Ovary (tissue), 9 donors: ENCODE data around the gene HOXA5. TPM values are rescaled to one million over a fixed set of nuclear protein-coding genes. Genes with fewer than 3 reads are reported as not detected.

Experiments used
- DNase-seq, 5 donors: peaks; one replicate each; pipeline ENCODE4 v3.0.0-alpha.2; 2019 to 2020
- H3K27ac ChIP-seq, 2 donors: fragments of 200-600 bp; one replicate each; pipeline versions ENCODE4 v1.5.1 to v1.8.0; 2019 to 2022
- H3K27me3 ChIP-seq: fragments of 200-600 bp; one replicate; pipeline ENCODE4 v1.8.0; 2022
- H3K36me3 ChIP-seq: fragments of 200-600 bp; sonication (generic); one replicate; pipeline ENCODE4 v1.5.1; 2019
- H3K4me1 ChIP-seq: one replicate; pipeline ENCODE4 v1.8.1; 2013; ENCODE audit warnings: mild to moderate bottlenecking, moderate library complexity; ENCODE audit not compliant: insufficient read depth
- H3K4me3 ChIP-seq: fragments of 200-600 bp; sonication (generic); one replicate; pipeline ENCODE4 v1.5.1; 2017
- H3K9me3 ChIP-seq, 2 donors: fragments of 200-600 bp in 1 of 2; sonication (generic) in 1 of 2; one replicate each; pipeline versions ENCODE4 v1.5.1 to v1.8.1; 2013 to 2019; ENCODE audit warnings: mild to moderate bottlenecking in 1 of 2, moderate library complexity in 1 of 2
- EP300 ChIP-seq: sonication (generic); formaldehyde crosslinking; IDR thresholded peaks from one replicate; pipeline ENCODE4 v1.6.1; 2017; ENCODE audit warnings: antibody characterized with exemption
- POLR2A ChIP-seq: fragments of 450-650 bp; IDR thresholded peaks from one replicate; pipeline ENCODE4 v1.6.1; 2017; ENCODE audit warnings: antibody characterized with exemption, mild to moderate bottlenecking, moderate library complexity
- WGBS, 3 donors: extraction: QIAGEN DNeasy Blood & Tissue Kit in 1 of 3; methylation state at CpG; one replicate each; pipeline versions ENCODE4 v1.1.5 to v1.1.7; 2013 to 2017; 5-methylcytosine and 5-hydroxymethylcytosine counted together
- intact Hi-C, 4 donors: fragments of 100-400 bp; cut with DNase I; formaldehyde crosslinking; loops; one replicate each; pipeline versions ENCODE4 v1.11.0 to v1.15.1; 2022 to 2023
- polyA plus RNA-seq, 2 donors: library from polyadenylated mRNA; stranded (reverse); fragments of 200-250 nt in 1 of 2; fragments of 350-450 nt in 1 of 2; fragmentation: Illumina TruSeq in 1 of 2; extraction: RNeasy Lipid Tissue Mini Kit (QIAGEN cat#74804) in 1 of 2; gene quantifications; one replicate each; pipeline ENCODE4 v1.2.3, GENCODE V29; 2013 to 2014
- total RNA-seq, 7 donors: library from RNA; depleted of rRNA in 2 of 7; stranded (reverse); fragments of >200 nt in 2 of 7; fragmentation: NEBNext Ultra II Directional in 3 of 7; extraction: Animal tissue kit (Norgen Biotek cat#: 25700) in 3 of 7; gene quantifications; one replicate each; pipeline versions ENCODE4 v1.1.0 to v1.2.4, GENCODE V29; 2016 to 2023
- TF ChIP-seq, protein P1 (sequence below), 3 donors: fragments of 450-650 bp in 2 of 3; fragments of 200-600 bp in 1 of 3; IDR thresholded peaks; one replicate each; pipeline versions ENCODE4 v1.5.1 to v1.8.0; 2016 to 2022; ENCODE audit warnings: antibody characterized with exemption in 3 of 3, mild to moderate bottlenecking in 1 of 3
- donor health status: DM: no; HTN: no; CAD: no; lungs with moderate emphysema.
- donor health status: DM: no; HTN: no; CAD: no.
- donor health status: Bipolar disorder and iron deficiency.
- donor health status: DM: yes; HTN: yes; CAD: no.
- donor health status: DM: no; HTN: no; CAD: no.
- donor health status: DM: yes; HTN: yes; CAD: no.

The HOXA5 gene
- total and polyA plus RNA-seq, 9 donors = 0.40 to 29.6 (median 1.8) TPM

DNA sequence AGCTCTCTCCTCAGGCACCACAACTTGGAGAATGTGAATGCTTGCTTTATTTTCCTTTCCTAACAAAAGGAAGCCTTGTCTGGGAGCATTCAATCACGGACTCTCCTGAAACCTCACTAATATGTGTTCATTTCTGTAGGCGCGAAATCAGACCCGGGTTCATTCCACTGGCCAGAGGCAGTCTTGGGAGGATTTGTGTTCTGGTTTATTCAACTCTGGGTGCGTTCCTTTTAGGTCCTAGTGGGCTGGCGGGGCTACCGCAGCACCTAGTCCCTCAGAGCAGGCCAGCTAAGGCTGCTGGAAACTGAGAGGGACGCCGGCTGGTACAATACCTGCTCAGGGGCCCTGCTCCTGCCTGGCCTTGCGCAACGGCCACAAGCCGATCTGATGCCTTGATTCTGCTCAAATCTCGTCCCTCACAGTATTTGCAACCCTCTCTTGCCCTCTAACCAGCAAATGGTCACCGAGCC is 20.4 kb downstream of the HOXA5 start:
- WGBS, 3 donors = 40 to 67% (median 45%) methylated on average over 14 of the region's 14 CpGs
- H3K4me3 ChIP-seq = no peak overlapping the region
- H3K4me1 ChIP-seq = no peaks in the 10 kb centered on the region

GRCh38 chr7:27122077-27122910 is 21.2 kb downstream of the HOXA5 start:
- Histone ChIP-seq H3K4me3 (no peak overlapping the region), H3K4me1 (no peaks in the 10 kb centered on the region), H3K9me3 (no peaks in the 10 kb centered on the region), H3K27ac (no peak overlapping the region), H3K36me3 (no peaks in the 10 kb centered on the region), H3K27me3 (no peaks in the 10 kb centered on the region)
- WGBS, 3 donors = 45 to 67% (median 50%) methylated on average over 42 of the region's 42 CpGs
- DNase-seq = no peak
- TF ChIP-seq POLR2A = no peak
- TF ChIP-seq EP300 = no peak
- TF ChIP-seq, protein P1, sequence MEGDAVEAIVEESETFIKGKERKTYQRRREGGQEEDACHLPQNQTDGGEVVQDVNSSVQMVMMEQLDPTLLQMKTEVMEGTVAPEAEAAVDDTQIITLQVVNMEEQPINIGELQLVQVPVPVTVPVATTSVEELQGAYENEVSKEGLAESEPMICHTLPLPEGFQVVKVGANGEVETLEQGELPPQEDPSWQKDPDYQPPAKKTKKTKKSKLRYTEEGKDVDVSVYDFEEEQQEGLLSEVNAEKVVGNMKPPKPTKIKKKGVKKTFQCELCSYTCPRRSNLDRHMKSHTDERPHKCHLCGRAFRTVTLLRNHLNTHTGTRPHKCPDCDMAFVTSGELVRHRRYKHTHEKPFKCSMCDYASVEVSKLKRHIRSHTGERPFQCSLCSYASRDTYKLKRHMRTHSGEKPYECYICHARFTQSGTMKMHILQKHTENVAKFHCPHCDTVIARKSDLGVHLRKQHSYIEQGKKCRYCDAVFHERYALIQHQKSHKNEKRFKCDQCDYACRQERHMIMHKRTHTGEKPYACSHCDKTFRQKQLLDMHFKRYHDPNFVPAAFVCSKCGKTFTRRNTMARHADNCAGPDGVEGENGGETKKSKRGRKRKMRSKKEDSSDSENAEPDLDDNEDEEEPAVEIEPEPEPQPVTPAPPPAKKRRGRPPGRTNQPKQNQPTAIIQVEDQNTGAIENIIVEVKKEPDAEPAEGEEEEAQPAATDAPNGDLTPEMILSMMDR (IDR thresholded peaks at IDR 0.05) = no peak
- intact Hi-C loops = no loop called here

More for the DNA sequence above, 20.4 kb downstream of the HOXA5 start:
- Histone ChIP-seq H3K27me3 (no peaks in the 10 kb centered on the region), H3K9me3 (no peaks in the 10 kb centered on the region), H3K27ac (no peak overlapping the region), H3K36me3 (no peaks in the 10 kb centered on the region)
- DNase-seq = no peak
- TF ChIP-seq, protein P1 (IDR thresholded peaks at IDR 0.05) = no peak
- no peak for TF ChIP-seq POLR2A
- TF ChIP-seq EP300 = no peak
- intact Hi-C loops = no loop called here

GRCh38 chr7:27121684-27122076 is 21.8 kb downstream of the HOXA5 start:
- H3K27ac ChIP-seq = no peak overlapping the region

DNA sequence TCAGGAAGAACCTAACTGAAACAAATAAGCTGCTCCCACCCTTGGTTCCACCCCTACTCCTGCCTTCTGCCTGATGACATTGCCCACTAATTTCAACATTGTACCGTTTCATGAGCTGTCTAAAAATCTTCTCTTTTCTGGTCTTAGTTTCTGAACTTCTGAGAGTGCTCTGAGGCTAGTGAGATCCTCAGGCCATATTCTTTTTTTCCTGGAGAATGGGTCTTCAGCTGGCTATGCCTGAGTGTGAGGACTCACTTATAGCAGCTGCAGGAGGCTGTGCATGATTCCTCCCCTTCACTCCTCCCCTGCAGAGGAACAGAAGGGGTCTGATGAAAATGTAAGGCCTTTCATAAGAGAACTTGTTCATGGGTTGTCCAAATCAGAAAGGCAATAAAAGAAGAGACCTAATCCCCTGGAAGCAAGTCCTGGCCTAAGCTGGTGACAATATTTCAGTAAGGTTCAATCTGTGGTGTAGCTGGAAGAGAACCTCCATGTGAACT is 24.0 kb downstream of the HOXA5 start:
- Histone ChIP-seq H3K27ac (no peak overlapping the region), H3K4me3 (no peak overlapping the region), H3K27me3 (no peaks in the 10 kb centered on the region), H3K36me3 (no peaks in the 10 kb centered on the region), H3K4me1 (no peaks in the 10 kb centered on the region), H3K9me3 (no peaks in the 10 kb centered on the region)
- DNase-seq = no peak
- WGBS, 3 donors = 62 to 83% (median 76%) methylated on average over 1 of the region's 1 CpG
- intact Hi-C loops = no loop called here
- TF ChIP-seq EP300 (no peak), POLR2A (no peak)
- TF ChIP-seq, protein P1 (IDR thresholded peaks at IDR 0.05) = no peak

More at GRCh38 chr7:27121684-27122076, 21.8 kb downstream of the HOXA5 start:
- no peaks in the 10 kb centered on the region for H3K9me3 ChIP-seq
- WGBS, 3 donors = 75 to 81% (median 75%) methylated on average over 7 of the region's 7 CpGs
- H3K4me3 ChIP-seq = no peak overlapping the region
- no peak for TF ChIP-seq EP300
- TF ChIP-seq POLR2A = no peak
- TF ChIP-seq, protein P1 (IDR thresholded peaks at IDR 0.05) = no peak
- H3K27me3 ChIP-seq = no peaks in the 10 kb centered on the region
- DNase-seq = no peak
- H3K36me3 ChIP-seq = no peaks in the 10 kb centered on the region
- intact Hi-C loops = no loop called here
- no peaks in the 10 kb centered on the region for H3K4me1 ChIP-seq
